GM21515 (cell line): Measurements from ENCODE around the gene DIAPH3.

Experiments
- ATAC-seq: cut with Tn5 transposase; IDR thresholded peaks from one replicate; pipeline ENCODE4 v1.9.1; 2021; ENCODE audit not compliant: unreplicated experiment

The DIAPH3 gene

DNA sequence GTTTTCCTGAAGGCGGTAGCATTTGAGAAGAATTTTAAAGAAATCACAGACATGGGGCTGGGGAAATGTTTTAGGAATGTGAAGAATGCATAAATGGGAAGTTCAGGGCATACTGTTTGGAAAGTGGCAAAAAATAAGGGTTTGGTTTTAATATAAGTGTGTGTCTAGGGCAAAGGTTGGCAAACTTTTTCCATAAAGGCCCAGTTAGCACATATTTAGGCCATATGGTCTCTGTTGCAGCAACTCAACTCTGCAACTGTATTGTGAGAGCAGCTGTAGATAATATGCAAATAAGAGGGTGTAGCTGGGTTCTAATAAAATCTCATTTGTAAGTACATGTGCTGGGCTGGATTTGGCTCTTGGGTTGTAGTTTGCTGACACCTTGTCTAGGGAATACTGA, 521.9 kb downstream of the DIAPH3 start:
- ATAC-seq, result no peak

DNA sequence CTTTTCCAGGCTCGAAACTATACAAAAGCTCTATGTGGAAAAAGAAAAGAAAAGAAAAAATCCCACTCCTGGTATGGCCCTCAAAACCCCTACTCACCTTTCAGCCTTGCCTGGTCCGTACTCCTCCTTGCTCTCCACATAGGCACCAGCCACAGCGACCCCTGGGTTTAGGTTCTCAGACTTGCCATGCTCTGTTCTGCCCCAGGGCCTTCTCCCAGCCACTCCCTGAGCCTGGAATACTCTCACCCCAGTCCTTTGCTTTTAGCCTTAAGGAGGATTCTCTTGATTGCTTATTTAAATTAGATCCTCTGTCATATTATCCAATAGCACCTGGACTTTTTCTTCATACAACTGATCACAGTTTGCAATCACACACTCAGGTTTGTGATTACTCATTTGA, 522.5 kb downstream of the DIAPH3 start:
- ATAC-seq, result no peak

DNA sequence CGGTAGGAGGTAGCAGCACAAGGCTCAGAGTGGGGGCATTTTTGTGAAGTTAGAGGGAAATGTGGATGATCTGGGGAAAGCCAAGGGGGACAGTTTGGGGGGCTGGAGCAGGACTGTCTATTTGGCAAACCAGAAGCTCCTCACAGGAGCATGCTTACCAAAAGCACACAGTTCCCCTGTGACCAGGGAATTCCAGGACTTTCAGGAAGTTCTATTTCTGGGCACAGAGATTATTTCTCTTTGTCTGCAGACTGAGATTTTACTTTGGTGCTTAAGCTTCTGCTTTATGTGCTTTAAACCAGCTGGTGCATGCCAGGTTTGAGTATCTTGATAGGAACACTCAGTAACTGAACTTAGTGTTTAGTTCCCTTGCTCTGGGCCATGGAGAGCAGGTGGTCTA, 525.3 kb downstream of the DIAPH3 start:
- no peak for ATAC-seq

DNA sequence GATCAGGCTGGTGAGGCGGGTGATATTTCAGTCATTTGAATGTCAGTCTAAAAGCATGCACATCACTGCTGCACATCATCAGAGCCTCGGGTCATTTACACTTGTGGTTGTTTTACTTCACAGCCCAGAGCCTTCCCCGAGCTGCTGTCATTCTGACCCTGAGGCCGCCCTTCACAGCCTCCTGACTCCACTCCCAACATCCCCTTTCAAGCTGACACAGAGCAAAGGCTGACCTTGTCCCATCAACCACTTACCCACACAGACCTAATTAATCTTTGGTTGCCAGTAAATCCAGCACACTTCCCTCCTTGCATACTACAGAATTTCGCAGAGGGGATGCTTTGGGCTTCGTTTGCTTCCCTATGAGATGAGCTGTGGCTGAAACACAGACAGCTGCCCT, 528.1 kb downstream of the DIAPH3 start:
- ATAC-seq, result no peak

DNA sequence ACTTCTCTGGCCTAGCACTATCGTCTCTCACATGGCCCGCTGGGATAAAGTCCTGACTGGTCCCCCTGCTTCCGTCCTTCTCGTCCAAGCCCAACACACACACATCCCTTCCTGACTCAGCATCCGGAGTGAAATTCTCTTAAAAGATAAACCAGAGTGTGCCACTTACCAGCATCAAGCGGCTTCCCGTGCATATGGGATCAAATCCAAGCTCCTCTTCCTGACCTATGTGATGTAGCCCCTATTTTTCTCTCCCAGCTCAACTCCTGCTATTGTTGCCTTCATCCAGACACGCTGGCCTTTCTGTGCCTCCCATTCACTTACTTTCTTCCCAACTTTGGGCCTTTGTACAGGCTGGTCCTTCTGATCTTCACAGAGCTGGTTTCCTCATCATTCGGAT, 530.4 kb downstream of the DIAPH3 start:
- no peak for ATAC-seq

DNA sequence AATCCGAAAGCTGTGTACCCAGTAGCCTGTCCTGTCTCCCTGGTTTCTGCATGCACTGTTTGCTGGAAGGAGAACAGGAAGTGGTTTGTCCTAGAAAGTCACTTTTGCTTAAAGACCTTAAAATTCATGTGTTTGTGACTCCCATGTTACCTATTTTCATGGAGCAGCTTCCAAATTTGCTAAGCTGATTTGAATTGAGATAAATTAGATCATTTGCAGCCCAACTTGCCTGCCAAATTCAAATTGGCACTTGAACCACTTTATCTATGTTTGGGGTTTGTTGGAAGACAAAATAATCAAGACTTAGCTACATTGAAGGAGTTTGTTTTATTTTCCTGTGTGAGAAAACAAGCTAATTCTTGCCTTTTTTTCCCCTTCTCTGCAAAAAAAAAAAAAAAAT, 532.5 kb downstream of the DIAPH3 start:
- ATAC-seq, result no peak

DNA sequence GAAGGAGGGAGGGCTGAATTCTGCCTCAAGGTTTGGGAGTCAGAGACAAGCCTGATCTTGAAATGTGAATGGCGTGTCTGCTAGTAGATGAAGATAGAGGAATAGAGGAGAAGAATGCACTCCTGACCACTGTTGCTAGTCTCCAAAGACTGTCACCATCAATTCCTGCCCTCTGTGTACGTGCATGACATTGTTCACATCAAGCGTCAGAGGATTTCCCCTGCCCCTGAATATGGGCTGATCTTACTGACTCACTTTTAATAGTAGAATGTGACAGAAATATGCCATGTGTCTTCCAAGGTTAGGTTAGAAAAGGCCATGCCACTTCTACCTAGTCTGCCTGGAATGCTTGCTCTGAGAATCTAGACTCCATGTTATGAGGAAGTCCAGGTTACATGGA, 538.6 kb downstream of the DIAPH3 start:
- ATAC-seq, result no peak

DNA sequence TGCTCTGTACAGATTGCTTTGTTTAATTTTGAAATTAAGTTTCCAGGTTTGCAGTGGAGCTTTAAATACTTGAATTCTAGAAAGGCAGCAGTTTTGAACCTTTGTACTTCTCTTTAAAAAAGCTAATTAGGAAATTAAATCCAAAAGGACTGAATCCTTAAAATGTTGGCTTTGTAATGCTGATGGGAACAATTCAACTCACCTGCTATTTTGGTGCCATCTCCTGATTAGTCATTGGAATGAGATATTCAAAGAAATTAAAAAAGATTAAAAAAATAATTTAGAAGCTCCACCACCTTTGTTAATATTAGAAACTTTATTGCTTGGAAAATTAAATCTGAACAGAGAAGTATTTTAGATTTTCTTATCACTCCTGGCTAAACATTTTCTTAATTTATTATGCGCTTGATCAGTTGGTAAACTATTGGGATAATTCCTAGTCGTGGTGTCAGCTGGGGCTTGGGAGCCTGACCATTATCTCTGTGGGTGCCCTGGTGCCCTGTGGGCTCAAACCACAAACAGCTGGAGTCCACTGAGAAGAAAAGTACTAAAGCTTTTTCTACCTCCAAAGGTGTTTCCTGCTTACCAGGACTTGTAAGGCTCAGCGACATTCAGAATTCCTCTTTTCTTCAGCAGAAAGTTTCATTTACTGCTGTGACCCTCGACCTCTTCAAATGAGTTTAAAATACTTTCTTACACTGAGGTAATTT, 540.4 kb downstream of the DIAPH3 start:
- no peak for ATAC-seq

DNA sequence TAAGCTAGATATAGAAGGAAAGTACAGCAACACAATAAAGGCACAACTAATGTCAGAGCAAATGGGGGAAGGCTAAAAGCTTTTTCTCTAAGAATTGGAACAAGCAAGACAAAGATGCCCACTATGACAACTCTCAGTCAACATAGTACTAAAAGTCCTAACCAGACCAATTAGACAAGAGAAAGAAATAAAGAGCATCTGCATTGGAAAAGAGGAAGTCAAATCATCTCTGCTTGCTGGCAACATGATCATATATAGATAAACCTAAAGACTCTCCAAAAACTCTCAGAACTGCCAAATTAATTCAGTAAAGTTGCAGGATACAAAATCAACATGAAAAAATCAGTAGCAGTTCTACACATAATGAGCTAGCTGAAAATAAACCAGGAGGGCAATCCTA, 542.0 kb downstream of the DIAPH3 start:
- no peak for ATAC-seq
